ENCODE data around the gene PPP3CA.

PPP3CA gene

DNA sequence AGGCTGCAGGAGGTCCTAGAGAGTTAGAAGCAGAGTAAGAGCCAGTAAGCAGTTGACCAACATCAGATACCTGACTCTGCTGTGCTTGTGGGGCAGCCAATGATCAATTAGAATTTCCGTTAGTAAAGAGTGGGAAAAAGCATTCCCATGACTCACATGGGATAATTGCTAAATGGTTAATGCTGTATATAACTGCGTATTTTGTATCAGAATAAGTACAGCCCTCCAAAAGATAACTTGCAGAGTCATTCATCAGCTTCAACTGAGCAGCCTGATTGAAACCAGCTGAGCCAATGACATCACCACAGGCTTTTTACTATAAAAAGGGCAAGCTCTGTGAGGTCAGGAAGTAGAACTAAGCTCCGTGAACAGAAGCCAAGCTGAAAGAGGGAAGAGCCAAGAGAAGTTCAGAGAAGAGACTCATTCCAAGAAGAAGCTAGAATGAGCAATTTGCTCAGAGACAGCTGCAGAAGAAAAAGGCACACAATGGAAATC is 67.9 kb downstream of the PPP3CA start:
- Histone ChIP-seq H3K9me3 (ENCODE audit: control insufficient read depth, insufficient read depth, low read length) (no peaks in the 10 kb centered on the region), H3K27ac (ENCODE audit: low read length) (no peak overlapping the region), H3K27me3 (ENCODE audit: control insufficient read depth, insufficient read depth, low read length) (no peaks in the 10 kb centered on the region), H3K4me1 (ENCODE audit: control insufficient read depth, insufficient read depth, low read length) (0 out of 2 replicates have a peak, but pooled peaks cover 1% of the 10 kb centered on the region), H3K4me3 (ENCODE audit: low read length) (no peak overlapping the region), H3K36me3 (ENCODE audit: control insufficient read depth, insufficient read depth, low read length) (no peaks in the 10 kb centered on the region)
- no peak for DNase-seq (ENCODE audit: low read depth, low spot score)
- no CpG with 5 or more reads among the region's 3 CpGs for WGBS (ENCODE audit: insufficient coverage, insufficient read length)

DNA sequence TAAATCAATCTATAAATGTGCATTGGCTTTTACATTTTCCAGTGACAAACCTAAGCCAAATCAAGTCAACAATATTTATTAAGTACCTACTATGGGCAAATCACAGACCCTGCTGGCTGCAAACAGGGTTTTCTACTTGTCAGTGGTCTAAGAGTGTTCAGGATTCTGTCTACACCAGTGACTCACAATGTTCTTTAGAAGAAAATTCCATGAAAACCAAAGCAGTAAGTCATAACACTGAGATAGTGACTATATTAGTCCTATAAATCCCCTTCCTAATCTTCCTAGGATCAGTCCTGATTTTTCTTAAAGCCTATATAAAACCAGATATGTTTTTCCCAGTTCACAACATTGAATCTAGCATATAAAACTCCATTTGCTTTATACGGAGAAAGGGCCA is 69.7 kb downstream of the PPP3CA start:
- no peaks in the 10 kb centered on the region for H3K9me3 ChIP-seq (ENCODE audit: control insufficient read depth, insufficient read depth, low read length)
- H3K4me1 ChIP-seq (ENCODE audit: control insufficient read depth, insufficient read depth, low read length), result 0 out of 2 replicates have a peak, but pooled peaks cover 1% of the 10 kb centered on the region
- no peaks in the 10 kb centered on the region for H3K36me3 ChIP-seq (ENCODE audit: control insufficient read depth, insufficient read depth, low read length)
- H3K27ac ChIP-seq (ENCODE audit: low read length), result no peak overlapping the region
- DNase-seq (ENCODE audit: low read depth, low spot score), result no peak
- no CpG with 5 or more reads among the region's 1 CpG for WGBS (ENCODE audit: insufficient coverage, insufficient read length)
- no peaks in the 10 kb centered on the region for H3K27me3 ChIP-seq (ENCODE audit: control insufficient read depth, insufficient read depth, low read length)
- H3K4me3 ChIP-seq (ENCODE audit: low read length), result no peak overlapping the region

DNA sequence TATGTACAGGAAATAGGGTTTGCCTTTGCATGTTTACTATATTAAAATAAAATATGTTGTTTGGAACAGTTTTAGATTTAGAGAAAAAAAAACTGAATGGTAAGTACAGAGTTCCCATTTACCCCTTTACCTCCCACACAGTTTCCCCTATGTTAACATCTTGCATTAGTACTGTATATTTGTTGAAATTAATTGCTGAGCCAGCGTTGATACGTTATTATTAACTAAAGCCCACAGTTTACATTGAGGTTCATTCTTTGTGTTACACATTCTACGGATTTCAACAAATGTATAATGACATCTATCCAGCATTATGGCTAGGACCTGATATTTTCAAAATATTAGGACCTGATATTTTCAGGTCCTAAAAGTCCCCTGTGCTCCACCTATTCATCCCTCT is 70.7 kb downstream of the PPP3CA start:
- H3K36me3 ChIP-seq (ENCODE audit: control insufficient read depth, insufficient read depth, low read length), result no peaks in the 10 kb centered on the region
- no peaks in the 10 kb centered on the region for H3K27me3 ChIP-seq (ENCODE audit: control insufficient read depth, insufficient read depth, low read length)
- no peak overlapping the region for H3K27ac ChIP-seq (ENCODE audit: low read length)
- no CpG with 5 or more reads among the region's 3 CpGs for WGBS (ENCODE audit: insufficient coverage, insufficient read length)
- DNase-seq (ENCODE audit: low read depth, low spot score), result no peak
- 0 out of 2 replicates have a peak, but pooled peaks cover 1% of the 10 kb centered on the region for H3K4me1 ChIP-seq (ENCODE audit: control insufficient read depth, insufficient read depth, low read length)
- H3K9me3 ChIP-seq (ENCODE audit: control insufficient read depth, insufficient read depth, low read length), result no peaks in the 10 kb centered on the region
- H3K4me3 ChIP-seq (ENCODE audit: low read length), result no peak overlapping the region

DNA sequence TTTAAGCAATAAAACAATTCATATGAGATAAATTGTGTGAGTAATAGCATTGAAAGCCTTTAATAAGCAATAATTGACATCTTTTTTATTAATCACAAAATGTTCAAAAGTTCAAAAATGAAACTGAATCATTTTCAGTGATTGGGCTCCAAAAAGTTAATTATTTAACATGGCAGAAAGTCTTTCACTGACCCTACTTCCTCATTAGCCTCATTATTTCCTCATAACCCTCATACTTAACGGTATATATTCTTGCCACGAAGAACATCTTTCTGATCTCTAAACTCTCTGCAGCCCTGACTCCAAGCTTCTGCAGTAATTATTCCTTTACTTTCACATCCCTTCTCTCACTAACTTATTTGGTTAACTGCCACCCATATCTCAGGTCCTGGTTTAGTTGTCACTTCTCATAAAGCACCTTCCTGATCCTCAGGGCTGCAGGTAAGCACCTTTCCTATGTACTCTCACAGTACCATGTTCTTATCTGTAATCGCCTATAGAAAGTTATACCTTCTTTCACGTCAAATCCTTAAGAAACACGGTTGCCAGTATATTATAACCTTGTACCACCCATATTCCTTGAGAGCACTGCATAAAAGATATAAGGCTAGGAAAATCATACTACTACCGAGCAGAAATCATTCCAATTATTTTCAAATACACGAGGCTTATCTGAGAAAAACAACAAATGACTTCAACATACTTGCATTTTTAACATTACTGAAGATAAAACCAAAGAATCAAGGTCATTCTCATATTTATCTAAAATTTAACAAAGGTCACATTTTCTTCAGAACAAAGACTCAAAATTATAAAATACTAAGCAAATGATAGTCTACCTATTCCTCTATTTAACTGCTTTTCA is 72.2 kb downstream of the PPP3CA start:
- 100% methylated on average over 2 of the region's 7 CpGs for WGBS (ENCODE audit: insufficient coverage, insufficient read length)
- H3K27me3 ChIP-seq (ENCODE audit: control insufficient read depth, insufficient read depth, low read length), result no peaks in the 10 kb centered on the region
- DNase-seq (ENCODE audit: low read depth, low spot score), result no peak
- no peaks in the 10 kb centered on the region for H3K9me3 ChIP-seq (ENCODE audit: control insufficient read depth, insufficient read depth, low read length)
- H3K36me3 ChIP-seq (ENCODE audit: control insufficient read depth, insufficient read depth, low read length), result no peaks in the 10 kb centered on the region
- H3K4me3 ChIP-seq (ENCODE audit: low read length), result no peak overlapping the region
- 0 out of 2 replicates have a peak, but pooled peaks cover 1% of the 10 kb centered on the region for H3K4me1 ChIP-seq (ENCODE audit: control insufficient read depth, insufficient read depth, low read length)
- no peak overlapping the region for H3K27ac ChIP-seq (ENCODE audit: low read length)

DNA sequence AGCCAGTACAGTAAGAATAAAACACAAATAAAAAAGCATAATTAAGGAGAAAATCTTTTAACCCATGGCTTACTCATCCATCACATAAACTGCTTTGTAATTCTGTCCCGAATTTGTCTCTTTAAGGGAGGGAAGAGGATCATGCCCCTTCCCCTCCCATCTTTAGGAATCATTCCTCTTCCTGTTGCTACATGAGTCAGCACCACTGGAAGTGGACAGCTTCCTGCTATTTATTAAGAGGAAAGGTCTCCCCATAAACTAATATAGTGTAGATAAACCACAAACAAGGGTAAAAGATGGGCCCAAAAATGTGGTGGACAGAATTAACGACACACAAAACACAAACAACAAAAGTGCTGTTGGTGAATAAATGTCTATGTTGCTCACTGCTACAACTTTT is 75.8 kb downstream of the PPP3CA start:
- H3K9me3 ChIP-seq (ENCODE audit: control insufficient read depth, insufficient read depth, low read length), result no peaks in the 10 kb centered on the region
- no peaks in the 10 kb centered on the region for H3K4me1 ChIP-seq (ENCODE audit: control insufficient read depth, insufficient read depth, low read length)
- no peaks in the 10 kb centered on the region for H3K36me3 ChIP-seq (ENCODE audit: control insufficient read depth, insufficient read depth, low read length)
- H3K27ac ChIP-seq (ENCODE audit: low read length), result no peak overlapping the region
- no CpG with 5 or more reads among the region's 2 CpGs for WGBS (ENCODE audit: insufficient coverage, insufficient read length)
- H3K4me3 ChIP-seq (ENCODE audit: low read length), result no peak overlapping the region
- no peaks in the 10 kb centered on the region for H3K27me3 ChIP-seq (ENCODE audit: control insufficient read depth, insufficient read depth, low read length)
- no peak for DNase-seq (ENCODE audit: low read depth, low spot score)

DNA sequence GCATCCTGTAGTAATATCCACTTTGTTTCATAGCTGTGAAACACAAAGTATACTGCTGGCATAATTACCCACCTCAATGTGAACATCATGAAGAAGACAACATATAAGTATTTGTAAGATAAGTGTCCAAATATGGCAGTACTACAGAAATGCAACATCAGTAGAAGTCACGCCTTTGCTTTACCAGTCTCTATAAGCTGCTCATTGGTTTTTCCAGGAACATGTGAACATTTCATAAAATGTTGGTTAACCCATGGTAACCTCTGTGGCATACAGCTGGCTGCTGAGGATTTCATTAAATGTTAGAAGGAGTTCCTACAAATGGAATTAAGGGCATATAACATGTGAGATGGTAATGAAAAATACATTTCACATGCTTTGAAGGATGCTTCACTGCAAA is 77.6 kb downstream of the PPP3CA start:
- Histone ChIP-seq H3K4me1 (ENCODE audit: control insufficient read depth, insufficient read depth, low read length) (no peaks in the 10 kb centered on the region), H3K9me3 (ENCODE audit: control insufficient read depth, insufficient read depth, low read length) (no peaks in the 10 kb centered on the region), H3K36me3 (ENCODE audit: control insufficient read depth, insufficient read depth, low read length) (no peaks in the 10 kb centered on the region), H3K27me3 (ENCODE audit: control insufficient read depth, insufficient read depth, low read length) (no peaks in the 10 kb centered on the region), H3K4me3 (ENCODE audit: low read length) (no peak overlapping the region), H3K27ac (ENCODE audit: low read length) (no peak overlapping the region)
- WGBS (ENCODE audit: insufficient coverage, insufficient read length), result no CpG with 5 or more reads among the region's 1 CpG
- no peak for DNase-seq (ENCODE audit: low read depth, low spot score)

DNA sequence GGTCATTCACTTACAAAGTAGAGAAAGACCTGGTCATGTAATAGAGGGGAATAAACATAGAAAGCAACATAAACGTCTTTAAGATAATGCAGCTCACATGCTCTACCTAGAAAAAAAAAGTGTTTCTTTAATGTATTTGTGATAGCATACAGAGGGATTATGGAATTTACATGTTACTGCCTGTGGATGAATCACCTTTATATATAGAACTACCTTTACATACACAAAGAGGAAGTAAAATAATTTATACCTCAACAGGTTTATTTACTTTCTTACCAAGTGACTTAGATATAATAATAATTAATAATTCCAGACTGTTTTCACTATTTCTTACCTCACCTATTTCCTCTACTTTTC is 81.5 kb downstream of the PPP3CA start:
- Histone ChIP-seq H3K36me3 (ENCODE audit: control insufficient read depth, insufficient read depth, low read length) (no peaks in the 10 kb centered on the region), H3K27me3 (ENCODE audit: control insufficient read depth, insufficient read depth, low read length) (no peaks in the 10 kb centered on the region), H3K4me3 (ENCODE audit: low read length) (no peak overlapping the region), H3K9me3 (ENCODE audit: control insufficient read depth, insufficient read depth, low read length) (no peaks in the 10 kb centered on the region), H3K27ac (ENCODE audit: low read length) (no peak overlapping the region), H3K4me1 (ENCODE audit: control insufficient read depth, insufficient read depth, low read length) (no peaks in the 10 kb centered on the region)
- DNase-seq (ENCODE audit: low read depth, low spot score), result no peak
- no CpG with 5 or more reads among the region's 1 CpG for WGBS (ENCODE audit: insufficient coverage, insufficient read length)

DNA sequence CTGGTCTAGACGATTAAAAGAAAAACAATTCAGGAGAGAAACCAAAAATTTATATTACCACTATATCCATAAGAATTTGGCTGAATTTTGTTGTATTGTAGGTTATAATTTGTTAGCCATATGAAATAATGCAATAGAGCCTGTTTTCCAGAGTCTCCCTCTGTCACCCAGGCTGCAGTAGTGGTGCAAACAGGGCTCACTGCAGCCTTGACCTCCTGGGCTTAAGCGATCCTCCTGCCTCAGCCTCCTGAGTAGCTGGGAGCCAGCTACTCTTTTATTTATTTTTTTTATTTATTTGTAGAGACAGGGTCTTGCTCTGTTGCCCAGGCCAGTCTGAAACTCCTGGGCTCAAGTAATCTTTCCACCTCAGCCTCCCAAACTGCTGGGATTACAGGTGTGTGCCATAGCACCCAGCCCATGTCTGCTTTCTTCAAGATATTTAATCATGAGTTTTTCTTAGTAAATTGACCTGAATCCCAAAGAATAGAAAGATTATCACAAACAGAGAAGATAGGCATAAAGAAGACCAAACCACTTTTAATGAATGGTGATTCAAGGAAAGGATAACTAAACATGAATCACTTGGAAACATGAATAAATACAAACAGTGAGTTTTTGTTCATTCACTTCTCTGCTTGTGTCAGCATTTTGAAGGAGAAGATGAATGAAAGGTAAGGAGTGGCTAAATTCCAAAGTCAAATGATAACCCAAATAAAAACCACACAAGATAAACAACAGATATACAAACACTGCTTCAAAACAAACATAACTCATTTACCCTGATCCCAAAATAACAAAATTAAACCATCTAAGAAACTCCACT is 82.1 kb downstream of the PPP3CA start:
- Histone ChIP-seq H3K4me3 (ENCODE audit: low read length) (no peak overlapping the region), H3K27me3 (ENCODE audit: control insufficient read depth, insufficient read depth, low read length) (no peaks in the 10 kb centered on the region), H3K4me1 (ENCODE audit: control insufficient read depth, insufficient read depth, low read length) (no peaks in the 10 kb centered on the region), H3K9me3 (ENCODE audit: control insufficient read depth, insufficient read depth, low read length) (no peaks in the 10 kb centered on the region), H3K27ac (ENCODE audit: low read length) (no peak overlapping the region), H3K36me3 (ENCODE audit: control insufficient read depth, insufficient read depth, low read length) (no peaks in the 10 kb centered on the region)
- WGBS (ENCODE audit: insufficient coverage, insufficient read length), result no CpG with 5 or more reads among the region's 2 CpGs
- no peak for DNase-seq (ENCODE audit: low read depth, low spot score)

DNA sequence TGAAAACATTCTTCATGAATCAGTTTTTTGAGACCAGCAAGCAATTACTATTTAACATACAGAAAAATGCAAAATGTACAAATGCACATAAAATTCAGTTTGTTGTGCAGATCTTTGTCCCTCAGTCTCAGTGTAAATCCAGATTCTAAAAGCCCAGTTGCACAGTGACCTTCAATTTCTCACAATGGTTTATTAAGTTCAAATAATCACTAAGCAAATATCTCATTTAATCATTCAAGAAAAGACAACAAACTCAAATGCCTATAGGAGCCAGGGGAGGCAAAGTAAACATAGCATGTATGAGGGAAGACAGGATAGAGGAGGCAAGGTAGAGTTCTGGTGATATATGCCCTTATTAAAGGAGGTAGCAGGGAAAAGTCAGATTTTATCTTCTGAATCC is 82.8 kb downstream of the PPP3CA start:
- H3K36me3 ChIP-seq (ENCODE audit: control insufficient read depth, insufficient read depth, low read length), result no peaks in the 10 kb centered on the region
- no peaks in the 10 kb centered on the region for H3K4me1 ChIP-seq (ENCODE audit: control insufficient read depth, insufficient read depth, low read length)
- H3K9me3 ChIP-seq (ENCODE audit: control insufficient read depth, insufficient read depth, low read length), result no peaks in the 10 kb centered on the region
- H3K27ac ChIP-seq (ENCODE audit: low read length), result no peak overlapping the region
- DNase-seq (ENCODE audit: low read depth, low spot score), result no peak
- no peak overlapping the region for H3K4me3 ChIP-seq (ENCODE audit: low read length)
- no peaks in the 10 kb centered on the region for H3K27me3 ChIP-seq (ENCODE audit: control insufficient read depth, insufficient read depth, low read length)

DNA sequence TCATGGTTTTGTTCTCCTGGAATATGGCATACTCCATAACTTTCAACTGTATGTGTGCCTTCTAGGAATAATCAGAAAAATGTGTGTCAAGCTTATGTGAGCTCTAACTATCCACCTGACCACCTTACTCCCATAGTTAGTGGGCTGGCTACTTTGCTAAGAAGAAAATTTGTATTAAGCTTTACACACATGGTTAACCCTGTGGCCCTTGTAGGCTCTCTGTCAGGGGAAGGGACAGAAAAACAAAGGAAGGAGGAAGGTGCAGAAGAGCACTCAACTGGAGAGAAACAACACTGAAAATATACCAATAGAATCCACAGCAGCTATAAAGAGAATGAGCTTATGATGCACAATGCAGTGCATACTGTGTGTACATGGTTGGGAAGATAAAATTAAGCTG is 84.6 kb downstream of the PPP3CA start:
- Histone ChIP-seq H3K27me3 (ENCODE audit: control insufficient read depth, insufficient read depth, low read length) (no peaks in the 10 kb centered on the region), H3K9me3 (ENCODE audit: control insufficient read depth, insufficient read depth, low read length) (no peaks in the 10 kb centered on the region), H3K27ac (ENCODE audit: low read length) (no peak overlapping the region), H3K4me1 (ENCODE audit: control insufficient read depth, insufficient read depth, low read length) (no peaks in the 10 kb centered on the region), H3K4me3 (ENCODE audit: low read length) (no peak overlapping the region), H3K36me3 (ENCODE audit: control insufficient read depth, insufficient read depth, low read length) (no peaks in the 10 kb centered on the region)
- DNase-seq (ENCODE audit: low read depth, low spot score), result no peak
